Activated gamma-delta T cell treated with anti-CD3 and anti-CD28 coated beads, Interleukin-2, amount 50 U/mL, for 16 hours (primary cell): ENCODE data around the gene SMAD5.

ENCODE experiments used
- DNase-seq: peaks from one replicate; pipeline ENCODE4 v3.0.0-alpha.2; 2020; ENCODE audit warnings: low read depth

Gene SMAD5

GRCh38 chr5:136155761-136156160 is 23.1 kb downstream of the SMAD5 start:
- DNase-seq, result no peak

GRCh38 chr5:136157514-136157913 is 24.9 kb downstream of the SMAD5 start:
- DNase-seq, result no peak

GRCh38 chr5:136159457-136159856 is 26.8 kb downstream of the SMAD5 start:
- DNase-seq, result no peak

- DNase-seq, result no peak
These were observed 29.4 kb downstream of the SMAD5 start for GRCh38 chr5:136162008-136162407.

GRCh38 chr5:136164226-136164625 is 31.6 kb downstream of the SMAD5 start:
- no peak for DNase-seq

GRCh38 chr5:136166909-136167308 is 34.3 kb downstream of the SMAD5 start:
- DNase-seq, result no peak

GRCh38 chr5:136169218-136169617 is 36.6 kb downstream of the SMAD5 start:
- no peak for DNase-seq

- no peak for DNase-seq
These were observed 41.5 kb downstream of the SMAD5 start for GRCh38 chr5:136174021-136174659.

GRCh38 chr5:136182618-136183017 is 50.0 kb downstream of the SMAD5 start:
- DNase-seq, result no peak

GRCh38 chr5:136185974-136186665 is 53.5 kb downstream of the SMAD5 start:
- no peak for DNase-seq

GRCh38 chr5:136186796-136187195 is 54.2 kb downstream of the SMAD5 start:
- DNase-seq, result no peak

GRCh38 chr5:136188859-136189258 is 56.2 kb downstream of the SMAD5 start:
- DNase-seq, result no peak

GRCh38 chr5:136190091-136190720 is 57.6 kb downstream of the SMAD5 start:
- DNase-seq, result no peak

- no peak for DNase-seq
These were observed 58.3 kb downstream of the SMAD5 start for GRCh38 chr5:136190904-136191303.

- no peak for DNase-seq
These were observed 58.8 kb downstream of the SMAD5 start for GRCh38 chr5:136191304-136192014.

GRCh38 chr5:136192015-136192525 is 59.4 kb downstream of the SMAD5 start:
- no peak for DNase-seq

- no peak for DNase-seq
These were observed 60.1 kb downstream of the SMAD5 start, which contains the start of gene SMIM32 for GRCh38 chr5:136192526-136193321. TSS of gene SMIM32 (minus strand) at chr5:136193162. CDS start at chr5:136192524, 638 bp downstream.

- no peak for DNase-seq
These were observed 60.8 kb downstream of the SMAD5 start for GRCh38 chr5:136193322-136193935.

- no peak for DNase-seq
These were observed 61.9 kb downstream of the SMAD5 start for GRCh38 chr5:136194576-136194975.

- DNase-seq, result no peak
These were observed 63.6 kb downstream of the SMAD5 start for GRCh38 chr5:136195971-136196820.
